Endometrial microvascular endothelial cells (primary cell): Measurements from ENCODE around the gene ZNF236. TPM values are rescaled to one million over a fixed set of nuclear protein-coding genes. Genes with fewer than 3 reads are reported as not detected.
"Not testable (repeated sequence)": the region's sequence is repeated elsewhere in the genome, so short reads cannot be mapped to it uniquely, and the experiment has no call there.

Experiments
- in situ Hi-C: cut with HindIII; loops from 2 replicates; pipeline ENCODE4 v1.10.0; 2017; ENCODE audit warnings: low sequenced_read_pairs, low pct_unique_long_range_greater_than_20kb; ENCODE audit errors: inconsistent ontology term
- total RNA-seq: library from RNA; depleted of rRNA; stranded (reverse); fragments of >200 nt; gene quantifications from one replicate; pipeline ENCODE4 v1.2.3, GENCODE V29; 2015; ENCODE audit errors: inconsistent ontology term

ZNF236 gene
- total RNA-seq, 1 donor from 2014 or later = 4.2 TPM

DNA sequence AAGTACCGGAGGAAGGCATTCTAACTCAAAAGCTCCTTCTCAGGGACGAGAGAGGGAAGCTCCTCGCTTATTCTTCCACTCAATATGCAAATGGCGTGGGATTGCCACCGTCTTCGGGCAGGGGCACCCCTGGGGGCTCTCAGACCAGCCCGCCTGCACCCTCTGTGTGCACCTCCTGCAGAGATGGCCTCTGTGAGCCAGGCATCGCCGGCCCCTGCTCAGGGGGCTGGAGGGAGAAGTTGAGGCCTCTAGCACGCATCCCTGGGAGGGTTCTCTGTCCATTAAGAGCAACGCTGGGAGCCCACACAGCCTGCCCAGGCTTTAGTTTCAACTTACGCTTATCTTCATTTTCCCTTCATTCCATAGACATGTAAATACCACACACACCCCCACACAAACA, 184.9 kb downstream of the ZNF236 start:
- in situ Hi-C loops = no loop called here

DNA sequence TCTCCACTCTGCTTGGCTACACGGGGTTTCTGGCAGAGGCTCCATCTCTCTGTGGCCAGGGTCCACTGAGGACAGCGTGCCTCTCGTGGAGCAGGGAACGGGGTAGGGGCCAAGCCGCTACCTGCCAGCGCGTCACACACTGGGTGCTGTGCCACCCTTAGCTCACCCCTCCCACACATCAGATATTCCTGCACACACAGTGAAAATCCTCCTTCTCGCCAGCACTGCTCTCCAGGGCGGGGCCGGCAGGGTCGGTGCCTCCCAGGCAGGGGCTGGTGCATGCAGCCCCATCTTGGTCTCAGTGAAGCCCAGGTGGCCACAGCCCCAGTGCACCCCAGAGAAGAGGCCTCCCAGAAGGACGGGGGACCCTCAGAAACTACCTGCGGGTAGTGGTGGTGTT, 185.6 kb downstream of the ZNF236 start:
- in situ Hi-C loops = no loop called here

DNA sequence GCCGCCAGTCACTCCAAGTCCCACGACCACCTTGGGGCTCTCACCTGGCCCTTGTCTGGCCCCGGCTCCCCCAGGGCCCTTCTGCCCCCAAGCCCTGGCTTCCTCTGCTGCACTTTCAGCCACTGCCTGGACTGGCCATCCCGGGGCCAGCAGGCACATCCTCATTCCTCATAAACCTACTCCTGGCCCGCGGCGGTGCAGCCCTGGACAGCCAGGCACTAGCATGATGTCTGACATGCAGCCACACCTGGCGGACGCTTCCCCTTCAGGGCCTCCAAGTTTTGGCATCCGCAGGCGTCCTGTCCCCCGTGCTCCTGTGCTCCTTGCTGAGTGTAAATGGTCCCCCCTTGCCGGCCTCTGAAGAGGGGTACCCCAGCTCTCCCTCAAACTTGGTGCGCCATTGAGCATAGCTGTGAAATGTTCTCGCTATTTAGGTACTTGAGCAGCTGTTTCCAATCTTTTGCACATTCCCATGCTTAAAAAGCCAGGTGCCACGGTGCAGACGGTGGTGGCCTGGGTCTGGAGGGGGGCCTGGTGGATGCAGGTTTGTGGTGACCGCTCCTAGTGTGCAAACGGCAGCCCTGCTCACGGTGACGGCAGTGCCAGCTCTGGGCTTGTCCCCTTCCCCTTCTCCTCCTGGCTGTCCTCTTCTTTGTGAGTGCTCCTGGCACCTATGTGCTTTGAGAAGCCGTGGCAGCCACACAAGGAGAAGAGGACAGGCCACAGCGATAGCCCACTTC, 186.4 kb downstream of the ZNF236 start:
- in situ Hi-C loops = no loop called here

DNA sequence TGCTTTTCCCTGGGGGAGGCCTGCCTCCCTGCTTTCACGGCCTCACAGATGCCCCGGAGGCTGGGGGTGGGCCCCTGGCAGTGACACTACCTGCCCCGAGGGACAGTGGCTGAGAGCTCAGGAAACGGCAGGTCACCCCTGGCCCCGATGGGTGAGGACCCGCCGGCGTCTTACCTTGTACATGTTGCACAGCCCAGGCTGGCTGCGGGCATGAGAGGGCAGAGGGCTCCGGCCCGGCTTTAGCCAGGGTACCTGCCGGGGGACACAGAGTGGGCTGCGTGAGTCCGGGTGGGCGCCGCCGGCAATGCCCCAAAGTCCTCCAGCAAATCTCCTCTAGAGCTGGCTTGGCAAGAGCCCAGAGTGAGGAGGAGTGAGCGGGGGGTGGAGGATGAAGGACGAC, 187.3 kb downstream of the ZNF236 start:
- in situ Hi-C loops = no loop called here

DNA sequence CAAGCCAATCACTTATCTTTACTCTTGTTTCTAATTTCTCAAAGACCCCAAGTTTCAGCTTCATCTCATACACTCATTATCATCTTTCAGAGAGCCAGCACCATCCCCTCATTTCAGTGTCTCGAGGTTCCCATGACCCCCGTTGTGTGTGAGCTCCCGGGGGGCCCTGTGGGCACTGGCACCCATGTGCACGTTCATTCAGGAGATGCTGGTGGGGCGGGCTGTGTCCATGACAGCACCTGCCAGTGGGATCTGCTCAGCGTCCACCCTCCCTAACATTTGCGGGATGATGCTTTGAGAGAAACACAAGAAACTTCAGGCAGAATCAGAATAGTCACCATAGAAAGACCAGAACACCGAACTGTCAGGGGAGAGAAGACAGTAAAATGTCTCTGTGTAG, 189.8 kb downstream of the ZNF236 start:
- in situ Hi-C loops = no loop called here

DNA sequence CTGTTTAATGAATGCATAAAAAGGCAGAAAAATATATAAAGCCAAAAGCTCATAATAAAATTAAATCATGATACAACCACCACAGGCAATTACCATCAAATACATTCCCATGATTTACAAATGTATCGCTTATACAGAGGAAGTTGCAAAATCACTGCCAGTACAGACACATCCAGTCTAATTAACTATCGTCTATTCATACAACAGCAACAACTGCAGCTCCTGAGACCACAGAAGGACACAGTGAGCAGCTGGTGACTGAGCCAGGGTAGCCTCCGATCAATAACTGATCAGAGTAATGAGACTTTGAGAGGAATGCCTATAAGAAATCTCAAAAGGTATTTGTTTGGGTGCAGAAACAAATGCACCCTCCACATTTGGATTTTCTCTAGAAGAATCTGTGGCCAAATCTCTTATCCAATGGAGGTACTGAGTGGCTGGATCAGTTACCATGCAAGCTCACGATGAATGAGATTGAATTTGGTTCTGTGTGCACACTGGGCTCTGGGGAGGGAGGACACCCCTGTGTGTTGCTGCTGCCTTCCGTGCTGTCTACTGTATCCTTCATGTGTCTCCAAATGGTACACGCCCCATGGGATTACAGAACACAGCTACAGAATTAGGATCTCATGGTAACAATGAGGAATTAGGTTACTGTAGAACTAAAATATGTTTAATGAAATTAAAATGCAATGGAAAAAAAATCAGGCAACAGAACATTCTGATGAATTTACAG, 190.6 kb downstream of the ZNF236 start:
- in situ Hi-C loops = no loop called here

DNA sequence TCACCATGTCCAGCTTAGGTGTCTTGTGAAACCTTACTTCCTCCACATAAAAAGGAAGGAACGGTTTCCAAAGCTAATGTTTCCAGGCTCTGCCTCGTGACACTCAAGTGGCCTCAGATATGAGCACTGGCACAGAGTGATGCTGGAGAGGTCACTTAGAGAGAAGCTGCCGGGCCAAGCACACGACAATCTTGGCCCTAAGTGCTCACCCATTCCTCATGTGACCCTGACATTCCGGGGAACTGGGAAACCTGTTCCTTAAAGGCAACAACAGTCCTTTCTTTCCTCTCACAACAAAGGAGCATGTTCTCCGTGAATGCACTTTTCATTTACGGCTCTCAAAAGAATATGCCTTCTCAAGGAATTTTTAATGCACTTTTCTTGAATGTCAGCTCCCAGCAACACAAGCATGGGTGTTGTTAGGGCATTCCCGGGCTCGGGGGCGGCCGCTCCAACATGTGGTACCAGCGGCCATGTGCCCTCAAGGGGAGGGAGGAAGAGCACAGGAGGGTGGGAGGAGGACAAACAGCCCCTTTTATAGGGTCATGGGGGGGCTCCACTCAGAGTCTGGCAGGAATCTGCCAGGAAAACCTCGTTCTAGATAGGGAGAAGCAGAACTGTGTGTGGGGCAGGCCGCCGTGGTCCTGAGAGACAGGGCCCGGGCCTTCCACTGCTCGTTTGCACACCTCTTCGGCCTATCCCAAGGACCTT, 191.6 kb downstream of the ZNF236 start:
- in situ Hi-C loops = no loop called here

DNA sequence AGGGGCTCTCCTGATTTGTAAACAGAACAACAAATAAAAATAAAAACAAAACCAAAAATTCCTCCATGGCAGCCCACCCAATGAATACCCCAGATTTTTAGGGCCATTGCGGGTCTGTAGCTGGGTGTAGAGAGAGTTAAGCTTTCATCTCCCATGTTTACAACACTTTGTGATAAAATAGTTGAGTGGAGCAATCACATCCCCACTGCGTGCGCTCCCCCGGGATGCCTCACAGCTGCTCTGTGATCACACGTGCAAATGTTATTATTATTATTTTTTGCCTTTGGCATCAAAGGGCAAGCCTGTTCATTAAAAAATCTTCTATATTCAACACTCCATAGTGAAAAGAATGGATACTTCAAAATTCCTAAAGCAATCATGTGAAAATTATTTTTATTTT, 192.2 kb downstream of the ZNF236 start:
- in situ Hi-C loops = no loop called here

DNA sequence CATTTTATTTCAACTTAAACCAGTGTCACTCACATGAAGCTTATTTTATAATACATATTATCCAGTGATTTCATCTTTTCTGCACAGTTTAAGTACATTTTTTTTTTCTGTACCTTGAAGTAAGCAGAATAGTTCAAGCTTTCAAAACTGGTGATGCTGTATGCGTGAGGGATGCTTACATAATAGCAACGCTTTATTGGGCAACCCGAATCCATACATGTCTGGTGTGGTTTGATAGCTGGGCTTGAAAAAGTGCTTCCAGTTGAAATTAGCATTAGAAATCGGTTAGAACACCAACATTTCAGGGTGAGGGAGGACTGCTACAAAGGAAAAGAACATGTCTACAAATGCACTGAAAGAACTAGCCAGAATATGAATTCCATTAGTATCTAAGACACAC, 192.8 kb downstream of the ZNF236 start:
- in situ Hi-C loops = no loop called here

DNA sequence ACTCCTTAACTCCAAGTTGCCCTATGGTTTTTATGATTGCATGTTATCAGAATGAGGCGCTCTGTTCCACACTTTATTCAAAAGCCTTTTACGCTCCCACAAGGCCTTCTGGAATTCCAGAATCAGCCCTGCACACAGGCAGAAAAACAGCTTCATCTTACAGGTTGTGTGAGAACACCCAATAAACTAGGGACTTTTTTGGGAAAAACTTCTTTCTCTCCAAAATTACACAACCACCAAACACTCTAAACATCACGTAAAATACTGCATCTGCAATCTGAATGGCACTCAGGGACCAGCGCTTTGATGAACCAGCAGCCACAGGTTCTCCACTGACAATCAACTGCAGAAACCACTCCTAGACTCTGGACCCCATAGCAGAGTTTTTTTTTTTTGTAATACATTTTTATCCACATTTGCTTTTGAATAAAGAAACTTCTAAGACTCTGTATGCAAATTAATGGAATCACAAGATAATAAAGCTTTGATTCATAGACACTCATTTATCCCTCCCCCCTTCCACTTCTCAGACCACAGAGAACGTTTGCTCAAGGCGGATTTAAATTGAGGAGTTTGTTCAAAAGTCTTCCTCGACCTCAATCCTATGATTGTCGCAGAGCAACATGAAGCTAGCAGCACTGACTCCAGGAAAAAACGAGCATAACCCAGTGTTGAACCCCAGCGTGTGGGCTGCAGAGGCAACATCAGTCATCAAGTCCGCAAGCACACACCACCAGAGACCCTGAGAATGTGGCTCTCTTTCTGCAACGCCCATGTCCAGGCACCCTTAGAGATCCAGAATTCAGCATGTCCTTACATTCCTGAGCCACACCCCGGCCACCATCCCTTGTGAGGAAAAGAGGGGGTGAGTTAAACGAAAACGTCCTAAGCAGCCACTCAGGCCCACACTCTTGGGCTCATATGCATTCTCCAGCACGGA, 193.7 kb downstream of the ZNF236 start:
- in situ Hi-C loops = no loop called here

DNA sequence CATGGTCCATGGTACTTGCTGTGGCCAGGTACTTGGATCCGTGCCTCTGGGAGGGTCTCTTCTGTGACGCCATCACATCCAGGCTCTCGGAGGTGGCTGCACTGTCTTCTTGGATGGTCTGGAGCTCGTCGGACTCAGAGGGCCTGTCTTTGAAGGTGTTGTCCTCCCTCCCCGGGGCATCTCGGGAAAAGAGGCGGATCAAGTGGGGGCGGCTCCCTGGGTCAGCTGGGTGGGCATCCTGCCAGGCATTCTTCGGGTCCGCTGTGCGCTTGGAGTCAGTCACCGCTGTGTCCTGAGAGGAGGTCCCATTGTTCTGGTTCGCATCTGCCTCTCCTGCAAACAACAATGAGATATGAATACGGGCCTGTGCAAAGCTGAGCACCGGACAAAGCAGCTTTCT, 194.6 kb downstream of the ZNF236 start:
- in situ Hi-C loops = no loop called here

DNA sequence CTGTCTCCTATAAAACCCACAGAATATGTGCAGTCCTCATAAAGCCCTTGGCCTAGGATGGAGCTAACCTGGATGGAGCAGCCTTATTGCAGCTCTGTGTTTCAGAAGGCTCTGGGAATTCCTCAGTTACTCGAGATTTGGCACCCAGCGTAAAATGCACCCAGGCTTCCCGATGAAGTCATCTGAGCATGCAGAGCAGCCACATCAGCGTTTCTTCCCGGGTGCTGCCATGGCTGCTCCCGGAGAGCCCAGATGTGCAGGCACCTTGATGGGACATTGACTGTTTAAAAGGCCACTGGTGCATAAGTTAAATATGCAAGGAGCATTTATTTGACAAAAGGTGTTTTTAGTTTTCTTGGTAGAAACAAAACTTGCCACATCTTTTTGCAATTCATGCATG, 195.0 kb downstream of the ZNF236 start:
- in situ Hi-C loops = no loop called here

DNA sequence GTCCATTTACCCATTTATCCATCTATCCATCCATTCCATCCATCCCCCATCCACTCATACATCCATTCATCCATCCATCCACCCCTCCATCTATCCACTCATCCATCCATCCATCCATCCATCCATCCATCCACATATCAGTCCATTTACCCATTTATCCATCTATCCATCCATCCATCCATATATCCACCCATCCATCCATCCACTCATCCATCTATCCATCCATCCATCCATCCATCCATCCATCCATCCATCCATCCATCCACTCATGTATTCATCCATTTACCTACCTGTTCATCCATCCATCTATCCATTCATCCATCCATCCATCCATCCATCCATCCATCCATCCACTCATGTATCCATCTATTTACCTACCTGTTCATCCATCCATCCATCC, 196.3 kb downstream of the ZNF236 start:
- in situ Hi-C loops = not testable (repeated sequence)

DNA sequence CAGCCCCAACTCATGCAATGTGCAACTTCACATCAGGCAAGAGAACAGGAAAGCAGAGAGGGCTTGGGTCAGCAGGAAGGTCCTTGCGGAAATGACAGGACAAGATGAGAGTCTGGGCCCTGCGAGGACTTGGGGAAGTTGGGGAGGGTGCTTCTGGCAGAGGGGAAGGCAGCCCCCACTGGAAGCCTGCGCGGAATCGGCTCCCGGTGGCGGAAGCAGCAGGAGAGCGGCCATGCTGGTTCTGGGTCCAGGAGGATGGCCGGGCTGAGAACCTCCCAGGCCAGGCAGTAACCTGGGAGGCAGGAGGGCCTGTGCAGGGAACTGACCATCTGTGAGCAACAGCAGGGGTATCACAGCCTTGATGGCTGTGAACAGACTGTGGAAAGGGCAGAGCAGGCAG, 197.3 kb downstream of the ZNF236 start:
- in situ Hi-C loops = no loop called here
